Iris pigment epithelial cell (primary cell): ENCODE data around the gene LANCL1.

Experiments used
- DNase-seq: peaks from one replicate; pipeline ENCODE4 v3.0.0-alpha.2; 2011; ENCODE audit warnings: low read depth

LANCL1 gene

DNA sequence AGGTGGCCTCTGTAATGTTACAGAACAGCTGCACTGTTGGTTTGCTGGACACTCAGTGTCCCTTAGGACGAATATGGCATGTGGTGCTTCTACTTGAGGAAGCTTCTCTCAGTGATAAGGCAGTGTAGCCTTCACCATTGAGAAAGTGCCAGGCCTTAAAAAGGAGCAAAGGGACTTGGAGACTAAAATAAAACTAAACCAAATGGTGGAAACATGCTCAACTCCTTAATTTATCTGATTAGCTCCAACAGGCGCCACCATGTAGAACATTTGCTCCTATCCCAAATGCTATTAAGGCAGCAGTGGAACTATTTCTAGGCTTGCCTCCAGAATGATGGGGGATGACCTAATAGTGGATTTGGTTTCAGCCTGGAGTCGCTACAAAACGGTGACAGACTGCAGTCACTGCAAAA is 84.1 kb downstream of the LANCL1 start:
- DNase-seq = no peak

DNA sequence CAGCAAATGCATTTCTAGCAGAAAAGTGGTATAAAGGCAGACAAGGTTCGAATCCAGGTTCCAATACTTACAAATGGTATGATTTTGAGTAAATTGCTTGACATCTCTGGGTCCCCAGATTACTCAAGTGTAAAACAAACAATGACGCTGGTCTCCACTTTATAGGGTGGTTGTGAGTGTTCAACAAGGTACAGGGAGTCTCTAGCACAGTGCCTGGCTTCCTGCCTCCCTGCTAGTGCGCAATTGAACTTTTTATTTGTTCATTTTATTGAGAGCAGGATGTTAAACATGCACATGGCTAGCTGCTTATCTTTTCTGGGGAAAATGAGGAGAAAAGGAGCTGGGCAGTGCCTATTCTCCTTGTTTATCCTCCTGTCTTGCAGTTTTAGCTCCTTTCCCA is 86.7 kb downstream of the LANCL1 start:
- no peak for DNase-seq

DNA sequence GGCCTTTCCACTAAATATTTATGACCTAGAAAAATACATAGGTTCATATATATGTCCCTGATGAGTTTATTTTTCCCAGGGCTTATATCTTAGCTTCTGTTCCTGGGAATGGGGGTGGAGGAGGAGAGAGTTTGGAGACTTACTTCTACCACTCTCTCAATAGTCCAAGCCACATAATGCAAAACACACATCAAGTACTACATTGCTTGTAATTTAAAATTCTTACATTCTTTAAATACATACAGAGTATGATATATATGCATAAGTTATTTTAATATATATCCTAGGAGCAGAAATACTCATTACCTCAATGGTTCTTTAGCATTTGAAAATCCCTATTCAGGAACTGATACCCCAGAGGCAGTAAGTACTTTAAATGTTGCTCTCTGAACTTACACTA is 88.4 kb downstream of the LANCL1 start:
- no peak for DNase-seq

DNA sequence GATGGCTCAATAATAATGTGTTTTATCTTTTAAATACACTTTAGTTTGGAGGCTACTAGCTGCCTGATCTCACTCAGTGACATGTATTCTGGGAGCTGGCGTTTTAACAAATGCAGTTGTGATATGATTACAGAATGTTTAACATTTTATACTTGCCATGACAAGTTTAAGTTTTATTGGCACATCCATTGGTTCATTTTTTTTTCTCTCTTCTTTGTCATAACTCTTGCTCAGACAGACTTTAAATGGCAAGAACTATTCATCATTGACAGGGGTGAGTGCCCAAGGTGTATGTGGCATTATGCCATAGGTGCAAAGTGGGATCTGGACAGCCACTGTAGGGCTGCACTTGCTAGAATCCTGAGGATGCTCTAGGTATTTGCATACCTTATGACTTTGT is 89.5 kb downstream of the LANCL1 start:
- no peak for DNase-seq
